WERI-Rb-1 (cell line): ENCODE measurements around the gene PRIMPOL.
"Not testable (repeated sequence)": the region's sequence is repeated elsewhere in the genome, so short reads cannot be mapped to it uniquely, and the experiment has no call there.

ENCODE experiments used
- DNase-seq: peaks from one replicate; pipeline ENCODE4 v3.0.0-alpha.2; 2020
- H3K27ac ChIP-seq: fragments of 250-450 bp; sonication (Bioruptor Pico); 2 replicates; pipeline ENCODE4 v1.5.1; 2020; ENCODE audit warnings: mild to moderate bottlenecking, moderate library complexity
- H3K27me3 ChIP-seq: fragments of 250-450 bp; sonication (Bioruptor Pico); 2 replicates; pipeline ENCODE4 v1.5.1; 2021; ENCODE audit warnings: mild to moderate bottlenecking, low read depth, moderate library complexity; ENCODE audit not compliant: insufficient read depth, severe bottlenecking
- H3K36me3 ChIP-seq: fragments of 250-450 bp; sonication (Bioruptor Pico); 2 replicates; pipeline ENCODE4 v1.5.1; 2020; ENCODE audit warnings: mild to moderate bottlenecking, moderate library complexity
- H3K4me3 ChIP-seq: 2 replicates; pipeline ENCODE4 v1.5.1; 2011; ENCODE audit warnings: low read depth, mild to moderate bottlenecking, control low read depth, low read length
- H3K9me3 ChIP-seq: fragments of 250-450 bp; sonication (Bioruptor Pico); 2 replicates; pipeline ENCODE4 v1.5.1; 2021; ENCODE audit warnings: mild to moderate bottlenecking, moderate library complexity; ENCODE audit not compliant: severe bottlenecking
- CTCF ChIP-seq: IDR thresholded peaks from 2 replicates; pipeline ENCODE4 v1.5.1; 2011; ENCODE audit warnings: low read depth, mild to moderate bottlenecking, control low read depth, inconsistent platforms, low read length

The PRIMPOL gene

GRCh38 chr4:184729946-184730345 is 80.4 kb downstream of the PRIMPOL start:
- no peak overlapping the region for H3K4me3 ChIP-seq
- peaks cover 71% of the 10 kb centered on the region for H3K36me3 ChIP-seq
- no peak for TF ChIP-seq CTCF
- H3K27me3 ChIP-seq: no peaks in the 10 kb centered on the region
- no peak overlapping the region; the same call in 1 of the 2 replicates for H3K27ac ChIP-seq
- DNase-seq: peak; percentile 54
- H3K9me3 ChIP-seq: no peaks in the 10 kb centered on the region

GRCh38 chr4:184731056-184731455 is 81.5 kb downstream of the PRIMPOL start:
- Histone ChIP-seq H3K36me3 (peaks cover 61% of the 10 kb centered on the region), H3K9me3 (no peaks in the 10 kb centered on the region)
- no peak for DNase-seq

GRCh38 chr4:184732126-184732525 is 82.6 kb downstream of the PRIMPOL start:
- Histone ChIP-seq H3K4me3 (peak overlapping the region; percentile 96), H3K36me3 (peaks cover 53% of the 10 kb centered on the region), H3K27ac (peak overlapping the region; percentile 96), H3K9me3 (no peaks in the 10 kb centered on the region), H3K27me3 (no peaks in the 10 kb centered on the region)
- no peak for DNase-seq
- no peak for TF ChIP-seq CTCF

More at GRCh38 chr4:184731056-184731455, 81.5 kb downstream of the PRIMPOL start:
- TF ChIP-seq CTCF: no peak
- H3K4me3 ChIP-seq: peak overlapping the region; percentile 17
- H3K27me3 ChIP-seq: no peaks in the 10 kb centered on the region
- no peak overlapping the region for H3K27ac ChIP-seq

- no peak for TF ChIP-seq CTCF
- peak; percentile 99 for DNase-seq
- Histone ChIP-seq H3K36me3 (peaks cover 36% of the 10 kb centered on the region), H3K27ac (peak within 1 kb of the TSS; percentile 96), H3K27me3 (no peaks in the 10 kb centered on the region), H3K4me3 (peak within 1 kb of the TSS; percentile 96), H3K9me3 (no peaks in the 10 kb centered on the region)
These were observed 84.4 kb downstream of the PRIMPOL start, which contains the start of gene CENPU for GRCh38 chr4:184733654-184734524. TSS of gene CENPU (minus strand) at chr4:184734096. CDS start at chr4:184734062, 34 bp downstream.

- DNase-seq: no peak
- TF ChIP-seq CTCF: no peak
- H3K4me3 ChIP-seq: peak overlapping the region; percentile 96
- H3K27me3 ChIP-seq: no peaks in the 10 kb centered on the region
- peak overlapping the region; percentile 67 for H3K27ac ChIP-seq
- H3K36me3 ChIP-seq: peaks cover 27% of the 10 kb centered on the region
- peaks cover 1% of the 10 kb centered on the region for H3K9me3 ChIP-seq
These were observed 85.2 kb downstream of the PRIMPOL start for GRCh38 chr4:184734758-184735157.

GRCh38 chr4:184739575-184739974 is 90.0 kb downstream of the PRIMPOL start:
- H3K9me3 ChIP-seq: peaks cover 24% of the 10 kb centered on the region
- not testable (repeated sequence) for H3K4me3 ChIP-seq, H3K27me3 ChIP-seq, H3K36me3 ChIP-seq, H3K27ac ChIP-seq, DNase-seq
